Measurements from ENCODE around the gene LRRN2. TPM values are rescaled to one million over a fixed set of nuclear protein-coding genes. Genes with fewer than 3 reads are reported as not detected.

Gene LRRN2
- total RNA-seq, 1 donor from 2014 or later = 2.1 TPM

DNA sequence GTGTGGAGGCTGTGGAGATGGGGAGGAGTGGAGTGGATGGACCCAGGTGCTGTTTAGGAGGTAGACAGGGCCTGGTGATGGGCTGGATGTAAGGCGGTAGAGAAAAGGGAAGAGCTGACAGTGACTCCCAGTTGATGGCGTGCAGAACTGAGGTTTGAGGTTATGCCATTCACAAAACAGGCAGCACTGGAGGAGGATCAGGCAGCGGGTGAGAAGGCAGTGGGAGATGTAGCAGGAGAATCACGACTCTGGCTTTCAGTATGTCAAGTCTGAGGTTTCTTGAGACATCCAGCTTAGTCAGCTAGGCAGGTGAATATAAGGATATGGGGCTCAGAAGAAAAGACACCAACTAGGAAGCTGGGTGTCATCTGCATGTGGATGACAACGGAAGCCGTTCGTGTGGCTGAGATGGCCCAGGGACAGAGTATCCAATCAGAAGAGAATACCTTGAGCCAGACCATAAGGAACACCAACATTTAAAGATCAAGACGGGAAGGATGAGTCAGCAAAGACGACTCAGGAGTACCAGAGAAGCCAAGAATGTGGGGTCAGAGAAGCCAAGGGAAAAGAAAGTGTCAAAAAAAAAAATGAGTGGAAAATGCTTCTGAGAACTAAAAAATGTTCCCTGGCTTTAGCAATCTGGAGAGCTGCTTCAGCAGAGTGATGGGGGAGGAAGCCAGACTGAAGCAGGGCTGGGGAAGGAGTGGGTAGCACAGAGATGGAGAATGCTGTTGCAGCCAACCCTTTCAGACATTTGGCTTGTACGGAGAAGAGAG lies 15.2 kb downstream of the LRRN2 start:
- H3K27me3 ChIP-seq (ENCODE audit: control insufficient read depth in 3 of 3, insufficient read depth in 3 of 3, low read length in 3 of 3) = peaks cover 0 to 14% (median 3%) of the 10 kb centered on the region in 3 donors
- H3K4me1 ChIP-seq (ENCODE audit: control insufficient read depth in 3 of 3, insufficient read depth in 3 of 3, low read length in 3 of 3) = peaks cover 0 to 6% (median 6%) of the 10 kb centered on the region in 3 donors
- peak overlapping the region; percentile 30 for H3K27ac ChIP-seq (ENCODE audit: low read depth, low read length)
- no peak overlapping the region for H3K4me3 ChIP-seq (ENCODE audit: low read length in 3 of 3)
- no peak overlapping the region for H3K9ac ChIP-seq (ENCODE audit: low read depth in 1 of 3, low read length in 3 of 3)
- no peaks in the 10 kb centered on the region for H3K36me3 ChIP-seq (ENCODE audit: control insufficient read depth in 3 of 3, insufficient read depth in 3 of 3, low read length in 3 of 3)
- no peaks in the 10 kb centered on the region for H3K9me3 ChIP-seq (ENCODE audit: control insufficient read depth in 3 of 3, low read length in 3 of 3)

DNA sequence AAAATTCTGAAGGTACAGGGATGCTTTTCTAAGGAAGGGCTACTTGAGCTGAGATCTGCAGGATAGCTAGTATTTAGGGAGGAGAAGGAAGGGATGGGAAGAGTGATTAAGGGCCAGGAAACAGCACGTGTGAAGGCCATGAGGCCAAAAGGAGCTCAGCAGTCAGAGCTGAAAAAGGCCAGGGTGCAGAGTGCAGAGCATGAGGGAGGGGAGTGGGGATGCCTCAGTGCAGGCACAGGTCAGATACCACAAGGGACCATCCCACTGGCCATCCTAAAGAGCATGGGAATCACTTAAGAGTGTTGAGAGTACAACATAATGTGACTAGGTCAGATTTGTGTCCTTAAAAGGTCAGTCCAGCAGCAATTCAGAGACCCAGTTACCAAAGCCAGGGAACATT lies 16.0 kb downstream of the LRRN2 start:
- peaks cover 0 to 14% (median 3%) of the 10 kb centered on the region in 3 donors for H3K27me3 ChIP-seq (ENCODE audit: control insufficient read depth in 3 of 3, insufficient read depth in 3 of 3, low read length in 3 of 3)
- H3K36me3 ChIP-seq (ENCODE audit: control insufficient read depth in 3 of 3, insufficient read depth in 3 of 3, low read length in 3 of 3) = no peaks in the 10 kb centered on the region
- no peaks in the 10 kb centered on the region for H3K9me3 ChIP-seq (ENCODE audit: control insufficient read depth in 3 of 3, low read length in 3 of 3)
- no peak overlapping the region for H3K4me3 ChIP-seq (ENCODE audit: low read length in 3 of 3)
- peaks cover 0 to 6% (median 6%) of the 10 kb centered on the region in 3 donors for H3K4me1 ChIP-seq (ENCODE audit: control insufficient read depth in 3 of 3, insufficient read depth in 3 of 3, low read length in 3 of 3)
- no peak overlapping the region for H3K9ac ChIP-seq (ENCODE audit: low read depth in 1 of 3, low read length in 3 of 3)
- no peak overlapping the region for H3K27ac ChIP-seq (ENCODE audit: low read depth, low read length)

DNA sequence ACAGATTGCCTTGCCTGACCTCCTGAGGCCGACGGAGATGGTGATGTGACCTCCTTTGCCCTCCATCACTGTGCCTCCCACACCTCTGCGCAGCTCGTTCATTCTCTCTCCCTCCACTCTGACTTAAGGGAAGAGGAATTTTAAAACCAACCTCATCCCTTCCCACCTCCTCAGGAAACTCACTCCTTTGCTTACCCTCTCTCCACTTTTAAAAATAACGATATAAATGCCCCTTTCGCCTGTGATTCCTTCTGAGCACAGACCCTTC lies 21.2 kb downstream of the LRRN2 start:
- Histone ChIP-seq H3K4me3 (ENCODE audit: low read length in 3 of 3) (no peak overlapping the region), H3K27me3 (ENCODE audit: control insufficient read depth in 3 of 3, insufficient read depth in 3 of 3, low read length in 3 of 3) (peaks cover 0 to 3% (median 2%) of the 10 kb centered on the region in 3 donors), H3K27ac (ENCODE audit: low read depth, low read length) (no peak overlapping the region), H3K4me1 (ENCODE audit: control insufficient read depth in 3 of 3, insufficient read depth in 3 of 3, low read length in 3 of 3) (no peaks in the 10 kb centered on the region), H3K9me3 (ENCODE audit: control insufficient read depth in 3 of 3, low read length in 3 of 3) (no peaks in the 10 kb centered on the region), H3K36me3 (ENCODE audit: control insufficient read depth in 3 of 3, insufficient read depth in 3 of 3, low read length in 3 of 3) (no peaks in the 10 kb centered on the region), H3K9ac (ENCODE audit: low read depth in 1 of 3, low read length in 3 of 3) (no peak overlapping the region)

DNA sequence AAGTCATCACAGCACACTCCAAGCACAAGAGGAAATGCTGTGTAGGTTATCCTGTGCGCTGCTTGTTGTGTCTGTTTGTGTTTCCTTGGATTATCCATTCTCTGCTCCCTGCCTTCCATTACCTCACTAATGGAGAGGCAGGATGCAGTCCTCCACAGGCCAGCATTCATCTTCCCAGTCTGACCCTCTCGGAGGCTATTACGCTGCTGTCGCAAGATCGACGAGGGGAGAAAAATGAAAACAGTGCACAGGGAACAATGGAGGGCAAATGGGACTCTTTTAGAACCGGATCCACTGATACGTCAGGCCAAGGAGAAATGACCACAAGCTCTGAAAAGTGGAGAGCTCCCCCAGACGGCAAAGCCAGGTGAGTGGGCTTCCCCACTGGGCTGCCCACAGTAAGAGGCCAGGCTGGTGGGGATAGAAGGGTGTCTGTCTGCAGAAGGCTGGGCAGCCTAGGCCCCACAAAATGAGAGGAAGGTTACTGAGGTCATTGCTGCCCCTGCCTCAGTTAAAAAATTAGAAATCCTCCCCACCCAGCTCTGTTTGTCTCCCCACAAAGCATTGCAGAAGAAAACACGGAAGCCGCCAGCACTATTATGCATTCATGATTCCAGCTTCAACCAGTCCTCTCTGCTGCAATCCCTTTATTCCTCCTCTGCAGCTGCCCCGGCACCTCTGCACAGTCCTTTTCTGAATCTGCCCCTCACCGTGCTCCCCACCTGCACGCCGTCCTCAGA lies 21.7 kb downstream of the LRRN2 start:
- H3K9me3 ChIP-seq (ENCODE audit: control insufficient read depth in 3 of 3, low read length in 3 of 3) = no peaks in the 10 kb centered on the region
- no peak overlapping the region for H3K4me3 ChIP-seq (ENCODE audit: low read length in 3 of 3)
- H3K27ac ChIP-seq (ENCODE audit: low read depth, low read length) = no peak overlapping the region
- no peak overlapping the region for H3K9ac ChIP-seq (ENCODE audit: low read depth in 1 of 3, low read length in 3 of 3)
- H3K27me3 ChIP-seq (ENCODE audit: control insufficient read depth in 3 of 3, insufficient read depth in 3 of 3, low read length in 3 of 3) = peaks cover 0 to 3% (median 2%) of the 10 kb centered on the region in 3 donors
- no peaks in the 10 kb centered on the region for H3K36me3 ChIP-seq (ENCODE audit: control insufficient read depth in 3 of 3, insufficient read depth in 3 of 3, low read length in 3 of 3)
- no peaks in the 10 kb centered on the region for H3K4me1 ChIP-seq (ENCODE audit: control insufficient read depth in 3 of 3, insufficient read depth in 3 of 3, low read length in 3 of 3)

DNA sequence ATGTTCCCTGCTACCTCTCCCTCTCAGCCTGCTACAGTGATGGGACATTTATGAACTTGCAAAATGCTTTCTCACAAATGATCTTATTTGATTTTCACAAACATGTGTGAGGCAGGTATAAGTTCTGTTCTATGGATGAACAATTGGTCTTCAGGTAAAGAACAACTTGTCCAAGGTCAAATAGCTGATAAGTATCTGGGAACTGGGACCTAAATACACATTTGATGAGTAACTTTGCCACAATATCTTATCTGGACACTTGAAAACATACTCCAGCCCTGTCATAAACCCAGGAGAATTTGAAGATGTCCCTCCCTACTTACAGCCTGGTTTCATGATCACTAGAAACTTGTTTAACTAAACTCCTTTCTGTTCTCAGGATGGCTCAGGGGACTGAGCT lies 23.0 kb downstream of the LRRN2 start:
- Histone ChIP-seq H3K4me1 (ENCODE audit: control insufficient read depth in 3 of 3, insufficient read depth in 3 of 3, low read length in 3 of 3) (no peaks in the 10 kb centered on the region), H3K9me3 (ENCODE audit: control insufficient read depth in 3 of 3, low read length in 3 of 3) (no peaks in the 10 kb centered on the region), H3K27me3 (ENCODE audit: control insufficient read depth in 3 of 3, insufficient read depth in 3 of 3, low read length in 3 of 3) (peaks cover 0 to 3% (median 2%) of the 10 kb centered on the region in 3 donors), H3K27ac (ENCODE audit: low read depth, low read length) (no peak overlapping the region), H3K4me3 (ENCODE audit: low read length in 3 of 3) (no peak overlapping the region), H3K9ac (ENCODE audit: low read depth in 1 of 3, low read length in 3 of 3) (no peak overlapping the region), H3K36me3 (ENCODE audit: control insufficient read depth in 3 of 3, insufficient read depth in 3 of 3, low read length in 3 of 3) (no peaks in the 10 kb centered on the region)

DNA sequence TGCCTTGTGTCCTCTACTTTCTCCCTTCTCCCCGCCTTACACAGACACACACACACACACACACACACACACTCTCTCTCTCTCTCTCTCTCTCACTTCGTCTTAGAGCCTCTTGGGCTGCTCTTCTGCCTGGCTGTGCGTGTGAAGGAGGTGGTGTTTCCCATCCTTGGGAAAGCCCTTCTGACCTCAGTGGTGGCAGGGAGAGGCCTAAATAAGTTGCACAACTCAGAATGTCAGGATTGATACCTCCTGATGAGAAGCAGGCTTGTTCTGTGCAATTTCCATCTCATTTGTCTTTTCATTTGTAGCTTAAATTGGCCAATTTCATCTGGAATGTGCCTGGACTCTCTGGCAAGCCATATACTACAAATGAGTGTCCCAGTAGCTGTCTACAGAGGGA lies 25.0 kb downstream of the LRRN2 start:
- H3K4me1 ChIP-seq (ENCODE audit: control insufficient read depth in 3 of 3, insufficient read depth in 3 of 3, low read length in 3 of 3) = no peaks in the 10 kb centered on the region
- peaks cover 0 to 2% (median 1%) of the 10 kb centered on the region in 3 donors for H3K27me3 ChIP-seq (ENCODE audit: control insufficient read depth in 3 of 3, insufficient read depth in 3 of 3, low read length in 3 of 3)
- H3K27ac ChIP-seq (ENCODE audit: low read depth, low read length) = no peak overlapping the region

DNA sequence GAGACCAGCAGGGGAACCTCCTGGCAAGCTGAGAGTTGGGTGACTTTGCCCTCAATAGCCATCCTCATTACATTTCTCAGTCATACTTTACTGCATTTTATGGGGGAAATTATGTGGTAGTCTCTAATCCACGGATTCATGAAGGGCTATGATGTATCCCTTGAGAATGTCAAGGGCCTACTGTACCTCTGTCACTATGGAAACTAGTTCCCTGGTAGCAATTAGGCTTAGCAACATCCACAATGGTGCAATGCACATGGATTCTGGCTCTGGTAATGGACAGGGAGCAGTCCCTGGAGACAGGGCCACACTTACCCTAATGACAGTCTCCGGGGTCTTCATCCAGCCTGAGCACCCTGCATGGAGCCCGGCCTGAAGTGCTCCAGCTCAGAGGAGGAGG lies 26.5 kb downstream of the LRRN2 start:
- no peak overlapping the region for H3K4me3 ChIP-seq (ENCODE audit: low read length in 3 of 3)
- H3K36me3 ChIP-seq (ENCODE audit: control insufficient read depth in 3 of 3, insufficient read depth in 3 of 3, low read length in 3 of 3) = no peaks in the 10 kb centered on the region
- H3K27ac ChIP-seq (ENCODE audit: low read depth, low read length) = no peak overlapping the region
- H3K9ac ChIP-seq (ENCODE audit: low read depth in 1 of 3, low read length in 3 of 3) = no peak overlapping the region
- no peaks in the 10 kb centered on the region for H3K4me1 ChIP-seq (ENCODE audit: control insufficient read depth in 3 of 3, insufficient read depth in 3 of 3, low read length in 3 of 3)
- H3K27me3 ChIP-seq (ENCODE audit: control insufficient read depth in 3 of 3, insufficient read depth in 3 of 3, low read length in 3 of 3) = no peaks in the 10 kb centered on the region
- H3K9me3 ChIP-seq (ENCODE audit: control insufficient read depth in 3 of 3, low read length in 3 of 3) = no peaks in the 10 kb centered on the region

More for the DNA sequence above, 25.0 kb downstream of the LRRN2 start:
- Histone ChIP-seq H3K9me3 (ENCODE audit: control insufficient read depth in 3 of 3, low read length in 3 of 3) (no peaks in the 10 kb centered on the region), H3K4me3 (ENCODE audit: low read length in 3 of 3) (no peak overlapping the region), H3K36me3 (ENCODE audit: control insufficient read depth in 3 of 3, insufficient read depth in 3 of 3, low read length in 3 of 3) (no peaks in the 10 kb centered on the region), H3K9ac (ENCODE audit: low read depth in 1 of 3, low read length in 3 of 3) (no peak overlapping the region)

DNA sequence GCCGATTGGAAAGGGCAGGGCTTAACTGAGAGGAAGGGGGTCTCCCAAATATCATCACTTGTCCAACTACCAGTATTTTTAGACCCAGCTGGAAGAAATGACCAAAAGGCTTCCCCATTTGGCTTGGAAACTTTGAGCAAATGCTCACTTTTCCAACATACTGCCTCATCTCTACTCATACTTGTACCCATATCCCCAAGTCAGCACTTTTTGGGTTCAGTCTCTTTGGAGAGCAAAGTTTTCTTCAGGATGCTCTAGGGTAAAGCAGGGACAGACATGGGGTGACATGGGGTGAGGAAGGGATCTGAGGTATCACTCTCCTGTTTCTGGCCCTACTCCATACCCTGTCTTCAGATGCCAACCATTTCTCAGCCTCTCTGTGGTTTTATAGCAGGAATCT lies 27.2 kb downstream of the LRRN2 start:
- H3K9ac ChIP-seq (ENCODE audit: low read depth in 1 of 3, low read length in 3 of 3) = no peak overlapping the region
- H3K27ac ChIP-seq (ENCODE audit: low read depth, low read length) = no peak overlapping the region
- no peaks in the 10 kb centered on the region for H3K4me1 ChIP-seq (ENCODE audit: control insufficient read depth in 3 of 3, insufficient read depth in 3 of 3, low read length in 3 of 3)
- no peak overlapping the region for H3K4me3 ChIP-seq (ENCODE audit: low read length in 3 of 3)
- H3K9me3 ChIP-seq (ENCODE audit: control insufficient read depth in 3 of 3, low read length in 3 of 3) = no peaks in the 10 kb centered on the region
- peaks cover 0 to under 1% (median 0%) of the 10 kb centered on the region in 3 donors for H3K27me3 ChIP-seq (ENCODE audit: control insufficient read depth in 3 of 3, insufficient read depth in 3 of 3, low read length in 3 of 3)
- no peaks in the 10 kb centered on the region for H3K36me3 ChIP-seq (ENCODE audit: control insufficient read depth in 3 of 3, insufficient read depth in 3 of 3, low read length in 3 of 3)

DNA sequence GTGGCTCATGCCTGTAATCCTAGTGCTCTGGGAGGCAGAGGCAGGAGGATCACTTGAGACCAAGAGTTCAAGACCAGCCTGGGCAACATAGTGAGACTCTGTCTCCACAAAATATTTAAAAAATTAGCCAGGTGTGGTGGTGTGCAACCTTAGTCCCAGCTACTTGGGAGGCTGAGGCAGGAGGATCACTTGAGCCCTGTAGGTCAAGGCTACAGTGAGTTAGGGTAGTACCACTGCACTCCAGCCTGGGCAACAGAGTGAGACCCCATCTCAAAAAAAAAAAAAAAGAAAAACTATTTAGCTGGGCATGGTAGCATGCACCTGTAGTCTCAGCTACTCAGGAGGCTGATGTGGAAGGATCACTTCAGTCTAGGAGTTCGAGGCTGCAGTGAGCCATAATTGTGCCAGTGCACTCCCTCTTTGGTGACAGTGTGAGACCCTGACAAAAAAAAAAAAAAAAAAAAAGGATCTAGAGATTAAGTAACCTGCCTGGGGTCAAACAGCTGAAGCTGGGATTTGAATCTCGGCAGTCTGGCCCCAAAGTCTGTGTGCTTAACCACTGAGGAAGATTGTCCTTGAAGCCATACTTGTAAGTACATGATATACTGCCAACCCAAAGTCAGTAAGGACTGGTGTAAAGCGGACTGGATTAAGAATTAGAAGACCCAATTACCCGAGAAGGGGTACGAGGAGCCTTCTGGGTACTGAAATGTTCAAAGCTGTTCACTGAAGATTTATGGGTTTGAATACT lies 31.8 kb downstream of the LRRN2 start:
- Histone ChIP-seq H3K27me3 (ENCODE audit: control insufficient read depth in 3 of 3, insufficient read depth in 3 of 3, low read length in 3 of 3) (peaks cover 4 to 13% (median 12%) of the 10 kb centered on the region in 3 donors), H3K4me1 (ENCODE audit: control insufficient read depth in 3 of 3, insufficient read depth in 3 of 3, low read length in 3 of 3) (no peaks in the 10 kb centered on the region), H3K9me3 (ENCODE audit: control insufficient read depth in 3 of 3, low read length in 3 of 3) (no peaks in the 10 kb centered on the region), H3K36me3 (ENCODE audit: control insufficient read depth in 3 of 3, insufficient read depth in 3 of 3, low read length in 3 of 3) (no peaks in the 10 kb centered on the region), H3K27ac (ENCODE audit: low read depth, low read length) (no peak overlapping the region), H3K9ac (ENCODE audit: low read depth in 1 of 3, low read length in 3 of 3) (no peak overlapping the region), H3K4me3 (ENCODE audit: low read length in 3 of 3) (no peak overlapping the region)

DNA sequence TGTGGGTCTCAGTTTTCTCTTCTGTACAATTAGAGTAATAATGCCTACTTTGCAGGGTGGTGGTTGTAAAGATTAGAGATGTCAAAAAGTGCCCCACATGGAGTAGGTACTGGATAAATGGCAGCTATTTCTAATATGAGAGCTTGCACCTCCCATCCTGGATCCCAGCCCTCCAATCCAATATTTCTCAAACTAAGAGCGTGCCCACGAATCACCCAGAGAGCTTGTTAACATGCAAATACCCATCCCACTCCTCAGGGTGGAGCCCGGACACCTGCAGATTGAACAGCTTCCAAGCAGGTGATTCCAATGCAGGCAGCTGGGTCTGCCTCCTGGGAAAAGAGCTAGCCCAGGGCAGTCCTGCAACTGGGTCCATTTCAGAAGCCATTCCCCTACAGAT lies 33.0 kb downstream of the LRRN2 start:
- Histone ChIP-seq H3K9ac (ENCODE audit: low read depth in 1 of 3, low read length in 3 of 3) (no peak overlapping the region), H3K9me3 (ENCODE audit: control insufficient read depth in 3 of 3, low read length in 3 of 3) (no peaks in the 10 kb centered on the region), H3K4me1 (ENCODE audit: control insufficient read depth in 3 of 3, insufficient read depth in 3 of 3, low read length in 3 of 3) (no peaks in the 10 kb centered on the region), H3K36me3 (ENCODE audit: control insufficient read depth in 3 of 3, insufficient read depth in 3 of 3, low read length in 3 of 3) (no peaks in the 10 kb centered on the region), H3K4me3 (ENCODE audit: low read length in 3 of 3) (no peak overlapping the region), H3K27me3 (ENCODE audit: control insufficient read depth in 3 of 3, insufficient read depth in 3 of 3, low read length in 3 of 3) (peaks cover 4 to 13% (median 12%) of the 10 kb centered on the region in 3 donors), H3K27ac (ENCODE audit: low read depth, low read length) (no peak overlapping the region)

Data from skeletal muscle tissue (tissue), 4 donors.